Neural crest cell (in vitro differentiated cells): ENCODE results near the gene DAPK1. TPM values are rescaled to one million over a fixed set of nuclear protein-coding genes. Genes with fewer than 3 reads are reported as not detected.

Experiments used
- DNase-seq: peaks from one replicate; pipeline ENCODE4 v3.0.0; 2021; ENCODE audit warnings: low read depth, mixed read lengths, low spot score
- H3K27ac Mint-ChIP-seq: one replicate; pipeline ENCODE4 v1.8.0; 2021; ENCODE audit warnings: mild to moderate bottlenecking, mixed read lengths; ENCODE audit not compliant: unreplicated experiment
- H3K27me3 Mint-ChIP-seq: 2 replicates; pipeline ENCODE4 v1.8.0; 2021; ENCODE audit warnings: low read depth, mild to moderate bottlenecking, mixed read lengths
- H3K36me3 Mint-ChIP-seq: 2 replicates; pipeline ENCODE4 v1.8.0; 2021; ENCODE audit warnings: low read depth, mild to moderate bottlenecking, mixed read lengths
- H3K4me1 Mint-ChIP-seq: 2 replicates; pipeline ENCODE4 v1.8.0; 2021; ENCODE audit warnings: mixed read lengths
- H3K4me3 Mint-ChIP-seq: one replicate; pipeline ENCODE4 v1.8.0; 2021; ENCODE audit warnings: mild to moderate bottlenecking, mixed read lengths
- H3K9me3 Mint-ChIP-seq: 2 replicates; pipeline ENCODE4 v1.8.0; 2021; ENCODE audit warnings: mixed read lengths
- CTCF ChIP-seq: fragments of 200-600 bp; sonication (generic); conservative IDR thresholded peaks from 2 replicates; pipeline ENCODE4 v1.5.0; 2021; ENCODE audit warnings: antibody characterized with exemption, mild to moderate bottlenecking
- total RNA-seq: library from RNA; stranded (reverse); gene quantifications from 2 replicates; pipeline ENCODE4 v1.2.1, GENCODE V29; 2021

DAPK1 gene
- total RNA-seq, 1 donor from 2014 or later, result 62.7 TPM

GRCh38 chr9:87587356-87587745 is 89.7 kb downstream of the DAPK1 start:
- Mint-ChIP-seq H3K4me1 (peaks cover 25% of the 10 kb centered on the region), H3K27ac (no peak overlapping the region), H3K9me3 (peaks cover 2% of the 10 kb centered on the region), H3K27me3 (no peaks in the 10 kb centered on the region), H3K36me3 (peaks cover 5% of the 10 kb centered on the region), H3K4me3 (no peak overlapping the region)
- no peak for TF ChIP-seq CTCF
- DNase-seq, result no peak

DNA sequence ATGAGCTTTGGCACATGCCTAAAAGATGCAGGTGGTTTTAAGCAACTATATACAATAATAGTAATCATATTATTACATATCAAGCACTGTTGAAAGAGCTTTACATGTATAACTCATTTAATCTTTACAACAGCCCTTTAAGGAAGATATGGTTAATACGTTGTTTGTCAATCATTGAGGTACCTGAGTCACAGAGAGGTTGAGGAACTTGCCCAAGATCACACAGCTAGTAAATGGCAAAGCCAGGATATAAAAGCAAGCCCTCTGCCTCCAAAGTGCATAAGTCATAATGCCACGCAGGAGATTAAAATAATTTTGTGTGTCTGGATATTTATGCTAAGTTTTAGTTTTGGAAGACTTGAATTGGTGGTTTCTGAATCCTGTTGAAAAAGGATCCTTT is 90.2 kb downstream of the DAPK1 start:
- H3K4me3 Mint-ChIP-seq, result no peak overlapping the region
- H3K27me3 Mint-ChIP-seq, result no peaks in the 10 kb centered on the region
- peaks cover 2% of the 10 kb centered on the region for H3K9me3 Mint-ChIP-seq
- TF ChIP-seq CTCF, result no peak
- DNase-seq, result no peak
- H3K27ac Mint-ChIP-seq, result no peak overlapping the region
- H3K4me1 Mint-ChIP-seq, result peaks cover 26% of the 10 kb centered on the region
- peaks cover 8% of the 10 kb centered on the region for H3K36me3 Mint-ChIP-seq

DNA sequence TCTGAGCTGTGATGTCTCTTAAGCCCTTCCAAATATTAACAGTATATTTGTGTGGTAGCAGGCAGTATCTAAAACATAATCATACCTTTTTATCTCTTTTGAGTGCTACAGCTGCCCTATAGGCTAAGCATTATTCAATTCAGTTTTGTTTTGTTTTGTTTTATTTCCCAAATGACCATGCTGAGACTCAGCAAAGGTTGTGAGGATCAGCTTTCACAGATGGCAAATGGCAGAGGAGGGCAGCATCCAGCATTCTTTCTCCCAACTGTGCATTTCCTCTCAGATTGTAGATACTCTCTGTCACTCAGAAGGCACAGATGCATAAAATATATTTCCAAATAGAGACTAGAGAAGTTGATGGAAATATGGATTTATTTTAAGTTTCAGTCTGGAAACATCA is 90.7 kb downstream of the DAPK1 start:
- peaks cover 2% of the 10 kb centered on the region for H3K9me3 Mint-ChIP-seq
- DNase-seq, result no peak
- TF ChIP-seq CTCF, result no peak
- peaks cover 23% of the 10 kb centered on the region for H3K4me1 Mint-ChIP-seq
- no peak overlapping the region for H3K4me3 Mint-ChIP-seq
- peak overlapping the region; percentile 50 for H3K27ac Mint-ChIP-seq
- H3K36me3 Mint-ChIP-seq, result peaks cover 8% of the 10 kb centered on the region
- no peaks in the 10 kb centered on the region for H3K27me3 Mint-ChIP-seq

GRCh38 chr9:87590996-87591395 is 93.3 kb downstream of the DAPK1 start:
- no peak for DNase-seq
- no peak for TF ChIP-seq CTCF
- H3K27me3 Mint-ChIP-seq, result no peaks in the 10 kb centered on the region
- no peak overlapping the region for H3K27ac Mint-ChIP-seq
- peaks cover 3% of the 10 kb centered on the region for H3K36me3 Mint-ChIP-seq
- peaks cover 24% of the 10 kb centered on the region for H3K4me1 Mint-ChIP-seq
- no peak overlapping the region for H3K4me3 Mint-ChIP-seq
- no peaks in the 10 kb centered on the region for H3K9me3 Mint-ChIP-seq

DNA sequence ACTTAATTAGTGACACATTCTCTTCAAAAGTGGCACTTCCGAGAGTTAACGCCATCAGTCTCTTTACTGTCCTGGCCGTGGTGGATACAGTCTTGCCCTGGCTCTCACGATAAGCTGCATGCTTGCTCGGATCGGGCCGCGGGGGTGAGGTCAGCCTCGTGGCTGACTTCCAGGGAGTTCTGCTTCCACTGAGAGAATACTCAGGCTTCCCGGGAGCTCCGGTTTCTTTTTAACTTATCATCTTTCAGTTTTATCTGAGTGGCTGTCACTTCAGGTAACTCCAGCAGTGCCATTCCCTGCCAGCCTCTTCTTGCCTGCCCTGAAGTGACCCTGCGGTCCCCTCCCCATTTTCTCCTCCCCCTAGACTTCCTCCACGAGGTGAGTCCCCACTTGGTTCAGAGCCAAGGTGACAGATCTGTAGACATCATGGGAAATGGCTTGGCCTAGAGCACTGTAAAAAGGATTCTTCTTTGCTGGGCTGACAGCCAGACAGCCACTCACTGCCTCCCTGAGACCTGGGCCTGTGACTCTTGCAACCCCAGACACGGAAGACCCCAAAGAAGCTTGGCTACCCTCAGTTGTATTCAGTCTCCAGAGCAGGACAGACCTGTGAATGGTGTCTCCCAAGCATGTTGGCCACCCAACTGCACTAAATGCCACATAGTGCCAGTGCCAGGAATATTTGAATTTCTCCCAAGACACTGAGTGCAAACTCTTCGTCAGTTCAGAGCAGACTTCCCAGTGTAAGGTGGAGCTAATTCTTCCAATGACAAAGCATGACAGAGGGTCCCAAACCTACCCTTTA is 95.1 kb downstream of the DAPK1 start:
- Mint-ChIP-seq H3K9me3 (no peaks in the 10 kb centered on the region), H3K27me3 (no peaks in the 10 kb centered on the region), H3K27ac (peak overlapping the region; percentile 58), H3K36me3 (peaks cover 3% of the 10 kb centered on the region), H3K4me1 (peaks cover 25% of the 10 kb centered on the region), H3K4me3 (no peak overlapping the region)
- TF ChIP-seq CTCF, result no peak
- DNase-seq, result no peak
